Heart left ventricle (tissue), 16 donors: ENCODE measurements around the gene KIF1A. TPM values are rescaled to one million over a fixed set of nuclear protein-coding genes. Genes with fewer than 3 reads are reported as not detected.
A peak's percentile ranks its signal among the peaks of the same experiment; 100 is the strongest.

Experiments
- ATAC-seq, 4 donors: fragments of 200-7000 bp; cut with Tn5 transposase; one replicate each; pipeline ENCODE4 v1.9.1; 2020 to 2022; ENCODE audit warnings: moderate library complexity in 4 of 4, mild to moderate bottlenecking in 3 of 4, moderate number of reproducible peaks in 1 of 4
- DNase-seq, 5 donors: peaks; one replicate each; pipeline ENCODE4 v3.0.0-alpha.2; 2020
- H3K27ac ChIP-seq, 12 donors: fragments of 200-600 bp; sonication (generic) in 4 of 12; one replicate each; pipeline versions ENCODE4 v1.5.0 to v1.8.0; 2016 to 2022; ENCODE audit warnings: mild to moderate bottlenecking in 2 of 12
- H3K27me3 ChIP-seq, 9 donors: fragments of 200-600 bp; sonication (generic) in 2 of 9; one replicate each; pipeline versions ENCODE4 v1.5.1 to v1.8.0; 2016 to 2022; ENCODE audit warnings: mild to moderate bottlenecking in 3 of 9
- H3K36me3 ChIP-seq, 9 donors: fragments of 200-600 bp; sonication (generic) in 2 of 9; one replicate each; pipeline versions ENCODE4 v1.5.0 to v1.8.0; 2018 to 2022; ENCODE audit warnings: mild to moderate bottlenecking in 2 of 9
- H3K4me1 ChIP-seq, 12 donors: fragments of 200-600 bp; sonication (generic) in 4 of 12; one replicate each; pipeline versions ENCODE4 v1.5.0 to v1.8.0; 2016 to 2022; ENCODE audit warnings: mild to moderate bottlenecking in 3 of 12
- H3K4me3 ChIP-seq, 12 donors: fragments of 200-600 bp; sonication (generic) in 4 of 12; one replicate each; pipeline versions ENCODE4 v1.5.0 to v1.8.0; 2017 to 2022; ENCODE audit warnings: mild to moderate bottlenecking in 9 of 12, moderate library complexity in 4 of 12
- H3K9me3 ChIP-seq, 12 donors: fragments of 200-600 bp; sonication (generic) in 4 of 12; one replicate each; pipeline versions ENCODE4 v1.5.0 to v1.8.0; 2016 to 2022; ENCODE audit warnings: mild to moderate bottlenecking in 1 of 12
- POLR2A ChIP-seq, 2 donors: fragments of 450-650 bp; IDR thresholded peaks; one replicate each; pipeline ENCODE4 v1.6.1; 2017; ENCODE audit warnings: antibody characterized with exemption in 2 of 2, mild to moderate bottlenecking in 2 of 2, moderate library complexity in 2 of 2
- whole genome bisulfite sequencing, 4 donors: extraction: QIAGEN DNeasy Blood & Tissue Kit in 2 of 4; methylation state at CpG; one replicate each; pipeline versions ENCODE4 v1.1.5 to v1.1.7; 2013 to 2018; 5-methylcytosine and 5-hydroxymethylcytosine counted together
- intact Hi-C, 10 donors: fragments of 100-400 bp; cut with DNase I; formaldehyde crosslinking; loops; one replicate each; pipeline versions ENCODE4 v1.11.1 to v1.14.2; 2022
- polyA plus RNA-seq, 2 donors: library from polyadenylated mRNA; stranded (reverse); fragments of 200-250 nt; gene quantifications; one replicate each; pipeline ENCODE4 v1.2.3, GENCODE V29; 2013
- total RNA-seq, 9 donors: library from RNA; depleted of rRNA in 2 of 9; stranded (reverse); fragments of >200 nt in 2 of 9; fragmentation: NEBNext Ultra II Directional in 3 of 9; extraction: Animal tissue kit (Norgen Biotek cat#: 25700) in 3 of 9; gene quantifications; one replicate each; pipeline versions ENCODE4 v1.1.0 to v1.2.4, GENCODE V29; 2016 to 2023
- TF ChIP-seq, protein P1 (sequence below), 12 donors: fragments of 200-600 bp; sonication (generic) in 4 of 12; IDR thresholded peaks; one replicate each; pipeline versions ENCODE4 v1.5.0 to v1.8.0; 2018 to 2022; ENCODE audit warnings: antibody characterized with exemption in 12 of 12, mild to moderate bottlenecking in 5 of 12
- donor health status: ischemic (EF 13 %, LVEDD 7.1; RV severe dilation, severe dysfunction).
- donor health status: healthy with polysubstance abuse.
- donor health status: DM: no; HTN: yes; CAD: no.
- donor health status: DM: no; HTN: no; CAD: no.
- donor health status: ischemic (EF 25% LVEDD 6.9; RV normal size, moderate dysfunction).
- donor health status: ischemic (EF 25% LVEDD 5.7; RV mildly dilated, moderate dysfunction).
- donor health status: healthy.
- donor health status: DM: yes; HTN: yes; CAD: no.
- donor health status: ischemic (EF 35%, LVEDD 5.7; RV mildly dilated, moderate dysfunction).
- donor health status: nonischemic (EF 11% LVEDD 7.7; RV severe dilation, severe dysfunction).
- donor health status: DM: yes; HTN: yes; CAD: no.
- donor health status: PGD.
- donor health status: ischemic (EF 29% LVEDD 5.4; RV normal size, mild dysfunction).
- donor health status: nonischemic (EF 23%, LVEDD 6.1; RV moderate dilation, normal function).

Gene KIF1A
- total and polyA plus RNA-seq, 11 donors, result 0.76 to 25.8 (median 2.7) TPM

DNA sequence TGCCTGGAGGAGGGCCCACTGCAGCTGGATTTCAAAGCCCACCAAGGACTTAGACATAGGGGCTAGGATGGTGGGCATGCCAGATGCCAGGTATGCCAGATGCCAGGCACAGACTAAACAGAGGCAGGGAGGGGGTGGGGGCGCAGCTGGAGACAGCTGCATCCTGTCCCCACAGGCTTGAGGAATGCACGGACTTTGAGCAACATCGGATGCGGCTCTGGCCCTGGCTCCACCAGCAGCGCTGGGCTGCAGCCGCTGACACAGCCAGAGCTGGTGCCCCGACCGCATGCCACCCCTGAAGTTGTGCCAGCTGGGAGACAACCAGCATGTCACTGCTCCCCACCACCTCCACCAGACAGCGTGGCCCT, 88.9 kb downstream of the KIF1A start:
- no peak for DNase-seq
- peak in 1 of 4 donors; percentile 20 for ATAC-seq
- 32 to 43% (median 39%) methylated on average over 9 of the region's 9 CpGs for WGBS, 4 donors
- H3K36me3 ChIP-seq, result no peaks in the 10 kb centered on the region
- peaks cover 0 to 22% (median 0%) of the 10 kb centered on the region in 9 donors for H3K27me3 ChIP-seq
- no peak overlapping the region for H3K27ac ChIP-seq
- no peak overlapping the region for H3K4me3 ChIP-seq
- H3K9me3 ChIP-seq, result no peaks in the 10 kb centered on the region
- intact Hi-C loops, result no loop called here
- TF ChIP-seq, protein P1, sequence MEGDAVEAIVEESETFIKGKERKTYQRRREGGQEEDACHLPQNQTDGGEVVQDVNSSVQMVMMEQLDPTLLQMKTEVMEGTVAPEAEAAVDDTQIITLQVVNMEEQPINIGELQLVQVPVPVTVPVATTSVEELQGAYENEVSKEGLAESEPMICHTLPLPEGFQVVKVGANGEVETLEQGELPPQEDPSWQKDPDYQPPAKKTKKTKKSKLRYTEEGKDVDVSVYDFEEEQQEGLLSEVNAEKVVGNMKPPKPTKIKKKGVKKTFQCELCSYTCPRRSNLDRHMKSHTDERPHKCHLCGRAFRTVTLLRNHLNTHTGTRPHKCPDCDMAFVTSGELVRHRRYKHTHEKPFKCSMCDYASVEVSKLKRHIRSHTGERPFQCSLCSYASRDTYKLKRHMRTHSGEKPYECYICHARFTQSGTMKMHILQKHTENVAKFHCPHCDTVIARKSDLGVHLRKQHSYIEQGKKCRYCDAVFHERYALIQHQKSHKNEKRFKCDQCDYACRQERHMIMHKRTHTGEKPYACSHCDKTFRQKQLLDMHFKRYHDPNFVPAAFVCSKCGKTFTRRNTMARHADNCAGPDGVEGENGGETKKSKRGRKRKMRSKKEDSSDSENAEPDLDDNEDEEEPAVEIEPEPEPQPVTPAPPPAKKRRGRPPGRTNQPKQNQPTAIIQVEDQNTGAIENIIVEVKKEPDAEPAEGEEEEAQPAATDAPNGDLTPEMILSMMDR (IDR thresholded peaks at IDR 0.05), result no peak
- no peak for TF ChIP-seq POLR2A (IDR thresholded peaks at IDR 0.05)
- H3K4me1 ChIP-seq, result no peaks in the 10 kb centered on the region

- intact Hi-C loops, result no loop called here
- Histone ChIP-seq H3K27me3 (peaks cover 0 to 22% (median 0%) of the 10 kb centered on the region in 9 donors), H3K4me1 (no peaks in the 10 kb centered on the region), H3K9me3 (no peaks in the 10 kb centered on the region), H3K27ac (no peak overlapping the region), H3K4me3 (no peak overlapping the region), H3K36me3 (no peaks in the 10 kb centered on the region)
- TF ChIP-seq POLR2A (IDR thresholded peaks at IDR 0.05), result no peak
- TF ChIP-seq, protein P1 (IDR thresholded peaks at IDR 0.05), result no peak
- peak in 1 of 4 donors; percentile 18 for ATAC-seq
- WGBS, 4 donors, result 72 to 83% (median 75%) methylated on average over 9 to 10 of the region's 10 CpGs
- no peak for DNase-seq
Observed at GRCh38 chr2:240730501-240731177, 89.4 kb downstream of the KIF1A start.

DNA sequence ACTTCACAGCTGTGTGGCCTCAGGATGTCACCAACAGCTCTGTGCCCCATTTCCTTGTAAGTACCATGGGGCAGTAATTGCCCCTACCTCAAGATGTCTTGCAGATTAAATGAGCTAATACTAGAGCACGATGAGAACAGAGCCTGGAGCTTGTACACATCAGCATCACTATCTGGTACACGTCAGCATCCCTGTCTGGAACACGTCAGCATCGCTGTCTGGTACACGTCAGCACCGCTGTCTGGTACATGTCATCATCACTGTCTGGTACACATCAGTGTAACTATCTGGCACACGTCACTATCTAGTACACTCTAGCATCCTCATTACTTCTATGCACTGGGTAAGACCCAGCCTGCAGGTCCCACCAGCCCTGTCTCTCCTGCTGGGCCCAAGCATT, 91.2 kb downstream of the KIF1A start:
- Histone ChIP-seq H3K4me3 (no peak overlapping the region), H3K4me1 (no peaks in the 10 kb centered on the region), H3K9me3 (no peaks in the 10 kb centered on the region), H3K27ac (no peak overlapping the region), H3K27me3 (peaks cover 0 to 22% (median 0%) of the 10 kb centered on the region in 9 donors), H3K36me3 (no peaks in the 10 kb centered on the region)
- TF ChIP-seq, protein P1 (IDR thresholded peaks at IDR 0.05), result no peak
- TF ChIP-seq POLR2A (IDR thresholded peaks at IDR 0.05), result no peak
- intact Hi-C loops, result no loop called here
- ATAC-seq (peak in 1 of 4 donors; percentile 5), DNase-seq (no peak)
- WGBS, 4 donors, result 43 to 59% (median 47%) methylated on average over 7 of the region's 7 CpGs

- 79 to 93% (median 85%) methylated on average over 7 to 10 of the region's 10 CpGs for WGBS, 4 donors
- TF ChIP-seq POLR2A (IDR thresholded peaks at IDR 0.05), result no peak
- TF ChIP-seq, protein P1 (IDR thresholded peaks at IDR 0.05), result no peak
- peaks cover 0 to 22% (median 0%) of the 10 kb centered on the region in 9 donors for H3K27me3 ChIP-seq
- H3K36me3 ChIP-seq, result no peaks in the 10 kb centered on the region
- DNase-seq (no peak), ATAC-seq (no peak)
- no peaks in the 10 kb centered on the region for H3K9me3 ChIP-seq
- H3K27ac ChIP-seq, result no peak overlapping the region
- H3K4me3 ChIP-seq, result no peak overlapping the region
- no peaks in the 10 kb centered on the region for H3K4me1 ChIP-seq
- intact Hi-C loops, result no loop called here
Observed at GRCh38 chr2:240728361-240728760, 91.7 kb downstream of the KIF1A start.
